Activated T-helper 1 cell treated with anti-CD3 and anti-CD28 coated beads, Interleukin-12 subunit alpha, Interleukin-12 subunit beta, Interleukin-2, Interleukin-4 antibody, amounts not matched to agents 30 ng/mL and 10 ng/mL and 1 ng/mL, durations not matched to agents 14 hours and 24 hours and 36 hours (primary cell): Measurements from ENCODE around the gene ITGB5. TPM values are rescaled to one million over a fixed set of nuclear protein-coding genes. Genes with fewer than 3 reads are reported as not detected.
"Not testable (repeated sequence)": the region's sequence is repeated elsewhere in the genome, so short reads cannot be mapped to it uniquely, and the experiment has no call there.

Source experiments
- DNase-seq: peaks from one replicate; pipeline ENCODE4 v3.0.0; 2021; ENCODE audit warnings: low spot score
- H3K27ac Mint-ChIP-seq: one replicate; pipeline ENCODE4 v1.8.0; 2021; ENCODE audit warnings: mild to moderate bottlenecking, mixed read lengths
- H3K27me3 Mint-ChIP-seq: one replicate; pipeline ENCODE4 v1.8.0; 2022; ENCODE audit warnings: mild to moderate bottlenecking, moderate library complexity, mixed read lengths; ENCODE audit not compliant: insufficient read depth
- H3K36me3 Mint-ChIP-seq: one replicate; pipeline ENCODE4 v1.8.0; 2021; ENCODE audit warnings: low read depth, mixed read lengths
- H3K4me1 Mint-ChIP-seq: one replicate; pipeline ENCODE4 v1.8.0; 2021; ENCODE audit warnings: low read depth, mixed read lengths
- H3K4me3 Mint-ChIP-seq: one replicate; pipeline ENCODE4 v1.8.0; 2021; ENCODE audit warnings: mild to moderate bottlenecking, moderate library complexity, mixed read lengths
- H3K9me3 Mint-ChIP-seq: one replicate; pipeline ENCODE4 v1.8.0; 2021; ENCODE audit warnings: mixed read lengths
- intact Hi-C: fragments of 100-400 bp; cut with micrococcal nuclease; formaldehyde crosslinking; loops from one replicate; pipeline ENCODE4 v1.15.1; 2024
- total RNA-seq: library from RNA; stranded (reverse); gene quantifications from 2 replicates; pipeline ENCODE4 v1.2.3, GENCODE V29; 2022

The ITGB5 gene
- total RNA-seq, 1 donor from 2014 or later: 2.2 TPM

GRCh38 chr3:124759666-124760401 lies 127.3 kb downstream of the ITGB5 start:
- no peak for DNase-seq
- intact Hi-C loops: loop anchor here (2.0 to 10.0 kb wide), 3 partner anchors 445 to 837 kb away; partner anchors contain the start of gene OSBPL11
- no peak overlapping the region for H3K4me3 Mint-ChIP-seq
- no peak overlapping the region for H3K27ac Mint-ChIP-seq
- H3K9me3 Mint-ChIP-seq: no peaks in the 10 kb centered on the region
- peaks cover 4% of the 10 kb centered on the region for H3K27me3 Mint-ChIP-seq
- no peaks in the 10 kb centered on the region for H3K36me3 Mint-ChIP-seq
- peaks cover 22% of the 10 kb centered on the region for H3K4me1 Mint-ChIP-seq

DNA sequence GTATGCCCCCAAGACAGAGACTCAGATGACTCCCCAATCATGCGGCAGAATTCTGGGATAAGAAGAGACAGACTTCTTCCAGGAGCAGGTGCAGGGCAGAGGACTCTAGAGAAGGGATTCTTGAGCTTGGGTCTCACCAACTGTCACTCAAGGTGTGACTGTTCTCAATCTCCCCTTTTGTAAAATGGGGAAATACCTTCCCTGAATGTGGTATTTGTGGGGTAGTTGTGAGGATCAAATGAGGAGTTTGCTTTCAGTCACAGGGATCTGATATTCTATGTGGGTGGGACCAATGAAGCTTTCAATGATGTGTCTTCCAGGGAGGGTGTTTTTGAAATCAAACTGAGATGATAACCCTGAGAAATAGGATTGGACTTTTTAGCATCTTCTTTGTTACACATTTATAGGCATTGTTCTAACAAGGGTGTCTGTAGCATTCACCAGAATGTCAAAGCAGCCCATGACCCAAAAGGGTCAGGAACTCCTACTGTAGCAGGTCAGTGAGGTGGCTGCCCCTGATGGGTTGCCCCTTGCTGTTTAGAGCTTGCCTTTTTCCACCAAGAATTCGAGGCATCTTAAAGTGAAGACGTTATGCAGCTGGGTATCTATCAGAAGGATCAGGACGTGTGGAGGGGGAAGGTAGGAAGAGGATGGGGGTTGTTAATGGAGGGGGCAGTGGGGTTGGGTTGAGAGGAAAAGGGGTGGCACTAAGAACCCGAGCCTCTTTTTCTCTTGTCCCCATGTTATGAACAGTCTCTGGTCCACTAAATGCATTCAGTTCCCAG lies 128.1 kb downstream of the ITGB5 start:
- intact Hi-C loops: no loop called here
- no peak overlapping the region for H3K27ac Mint-ChIP-seq
- peaks cover 22% of the 10 kb centered on the region for H3K4me1 Mint-ChIP-seq
- H3K9me3 Mint-ChIP-seq: no peaks in the 10 kb centered on the region
- H3K36me3 Mint-ChIP-seq: no peaks in the 10 kb centered on the region
- DNase-seq: no peak
- H3K27me3 Mint-ChIP-seq: peaks cover 4% of the 10 kb centered on the region
- H3K4me3 Mint-ChIP-seq: no peak overlapping the region

- H3K27ac Mint-ChIP-seq, intact Hi-C loops, DNase-seq, H3K36me3 Mint-ChIP-seq, H3K27me3 Mint-ChIP-seq, H3K9me3 Mint-ChIP-seq, H3K4me3 Mint-ChIP-seq: not testable (repeated sequence)
- H3K4me1 Mint-ChIP-seq: peaks cover 22% of the 10 kb centered on the region
These were observed 129.2 kb downstream of the ITGB5 start for GRCh38 chr3:124757926-124758325.

- Mint-ChIP-seq H3K27ac (no peak overlapping the region), H3K27me3 (no peaks in the 10 kb centered on the region), H3K4me1 (no peaks in the 10 kb centered on the region), H3K36me3 (peaks cover 2% of the 10 kb centered on the region), H3K9me3 (no peaks in the 10 kb centered on the region), H3K4me3 (no peak overlapping the region)
- no peak for DNase-seq
- intact Hi-C loops: no loop called here
These were observed 135.1 kb downstream of the ITGB5 start for GRCh38 chr3:124752051-124752450.

DNA sequence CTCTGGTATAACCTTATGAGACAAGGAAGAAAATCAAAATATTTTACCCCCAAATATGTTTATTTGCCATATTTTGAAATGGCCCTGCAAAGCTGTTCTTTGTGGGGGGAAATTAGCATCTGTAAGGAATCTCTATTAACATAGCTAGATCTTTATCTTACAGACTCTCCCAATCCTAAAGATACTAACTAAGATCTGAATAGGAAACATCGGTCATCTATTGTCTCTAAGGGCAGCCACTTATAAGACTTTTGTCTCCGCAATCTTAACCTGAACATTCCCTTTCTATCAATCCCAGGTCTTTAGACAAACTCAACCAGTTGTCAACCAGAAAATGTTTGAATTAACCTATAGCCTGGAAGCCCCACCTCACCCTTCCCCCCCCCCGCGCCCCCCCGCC lies 135.7 kb downstream of the ITGB5 start:
- no peak overlapping the region for H3K4me3 Mint-ChIP-seq
- H3K9me3 Mint-ChIP-seq: no peaks in the 10 kb centered on the region
- no peaks in the 10 kb centered on the region for H3K27me3 Mint-ChIP-seq
- peaks cover 3% of the 10 kb centered on the region for H3K36me3 Mint-ChIP-seq
- intact Hi-C loops: no loop called here
- no peak for DNase-seq
- H3K4me1 Mint-ChIP-seq: no peaks in the 10 kb centered on the region
- H3K27ac Mint-ChIP-seq: no peak overlapping the region

GRCh38 chr3:124749877-124750276 lies 137.3 kb downstream of the ITGB5 start:
- H3K27me3 Mint-ChIP-seq, H3K4me3 Mint-ChIP-seq, intact Hi-C loops, H3K4me1 Mint-ChIP-seq, DNase-seq, H3K36me3 Mint-ChIP-seq, H3K9me3 Mint-ChIP-seq, H3K27ac Mint-ChIP-seq: not testable (repeated sequence)

GRCh38 chr3:124748560-124749198 lies 138.5 kb downstream of the ITGB5 start:
- peaks cover 14% of the 10 kb centered on the region for H3K36me3 Mint-ChIP-seq

DNA sequence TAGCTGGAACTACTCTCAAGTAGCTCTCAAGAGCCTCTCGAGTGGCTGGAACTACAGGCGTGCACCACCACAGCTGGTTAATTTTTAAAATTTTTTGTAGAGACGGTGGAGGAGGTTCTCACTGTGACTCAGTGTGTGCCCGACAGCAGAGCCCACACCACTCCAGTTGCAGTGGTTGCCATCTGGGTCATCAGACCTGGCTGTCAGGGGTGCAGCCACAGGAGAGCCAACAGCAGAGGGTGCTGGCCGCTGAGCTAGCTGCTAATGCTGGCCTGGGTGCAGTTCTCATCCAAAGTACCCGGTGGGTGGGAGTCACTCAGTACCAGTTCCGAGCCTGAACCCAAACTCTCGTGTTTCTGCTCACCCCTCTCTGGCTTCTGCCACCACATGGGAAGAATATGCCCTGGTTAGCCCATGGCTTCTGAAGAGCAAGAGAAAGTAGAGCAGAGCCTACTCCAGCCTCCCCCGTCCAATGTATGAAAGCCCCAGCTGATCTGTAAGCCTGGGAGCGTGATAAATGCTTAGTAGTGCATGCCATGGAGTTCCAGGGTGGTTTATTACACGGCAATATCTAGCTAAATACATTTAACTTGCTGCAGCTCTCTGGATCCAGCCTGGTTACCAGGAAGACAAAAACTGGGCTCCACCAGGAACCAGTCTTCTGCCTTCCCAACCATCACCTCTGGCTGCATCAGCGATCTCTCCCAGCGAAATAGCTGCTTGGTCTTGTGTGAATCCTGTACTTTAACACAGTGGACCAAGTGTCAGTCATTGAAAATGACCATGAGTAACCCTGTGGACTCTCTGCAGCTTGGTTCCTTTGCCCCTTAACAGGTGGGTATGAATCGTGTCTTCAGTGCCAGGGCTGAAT lies 139.8 kb downstream of the ITGB5 start:
- Mint-ChIP-seq H3K27ac (no peak overlapping the region), H3K27me3 (no peaks in the 10 kb centered on the region), H3K4me3 (no peak overlapping the region), H3K36me3 (peaks cover 20% of the 10 kb centered on the region), H3K9me3 (no peaks in the 10 kb centered on the region), H3K4me1 (no peaks in the 10 kb centered on the region)
- DNase-seq: no peak
- intact Hi-C loops: no loop called here

More at GRCh38 chr3:124748560-124749198, 138.5 kb downstream of the ITGB5 start:
- no peaks in the 10 kb centered on the region for H3K9me3 Mint-ChIP-seq
- no peak overlapping the region for H3K4me3 Mint-ChIP-seq
- H3K27me3 Mint-ChIP-seq: no peaks in the 10 kb centered on the region
- intact Hi-C loops: no loop called here
- no peaks in the 10 kb centered on the region for H3K4me1 Mint-ChIP-seq
- DNase-seq: no peak
- no peak overlapping the region for H3K27ac Mint-ChIP-seq

GRCh38 chr3:124745756-124746155 lies 141.4 kb downstream of the ITGB5 start:
- no peak overlapping the region for H3K4me3 Mint-ChIP-seq

GRCh38 chr3:124741027-124741426 lies 146.1 kb downstream of the ITGB5 start:
- intact Hi-C loops: no loop called here
- Mint-ChIP-seq H3K4me1 (peaks cover 13% of the 10 kb centered on the region), H3K27me3 (no peaks in the 10 kb centered on the region), H3K27ac (no peak overlapping the region), H3K4me3 (no peak overlapping the region), H3K36me3 (peaks cover 42% of the 10 kb centered on the region), H3K9me3 (no peaks in the 10 kb centered on the region)
- DNase-seq: no peak

More at GRCh38 chr3:124745756-124746155, 141.4 kb downstream of the ITGB5 start:
- no peaks in the 10 kb centered on the region for H3K9me3 Mint-ChIP-seq
- no peaks in the 10 kb centered on the region for H3K4me1 Mint-ChIP-seq
- intact Hi-C loops: no loop called here
- H3K27ac Mint-ChIP-seq: no peak overlapping the region
- H3K27me3 Mint-ChIP-seq: no peaks in the 10 kb centered on the region
- H3K36me3 Mint-ChIP-seq: peaks cover 29% of the 10 kb centered on the region
- DNase-seq: no peak

- H3K4me3 Mint-ChIP-seq: peak overlapping the region; percentile 100
- H3K9me3 Mint-ChIP-seq: no peaks in the 10 kb centered on the region
- H3K27ac Mint-ChIP-seq: no peak overlapping the region
- H3K27me3 Mint-ChIP-seq: peaks cover 13% of the 10 kb centered on the region
- intact Hi-C loops: loop anchor here (2.0 to 10.0 kb wide), 7 partner anchors 79 to 1186 kb away; partner anchors contain the start of genes HACD2, OSBPL11 and ZNF148
- peaks cover 41% of the 10 kb centered on the region for H3K4me1 Mint-ChIP-seq
- peaks cover 17% of the 10 kb centered on the region for H3K36me3 Mint-ChIP-seq
- DNase-seq: no peak
These were observed 155.4 kb downstream of the ITGB5 start for GRCh38 chr3:124731760-124732159.

DNA sequence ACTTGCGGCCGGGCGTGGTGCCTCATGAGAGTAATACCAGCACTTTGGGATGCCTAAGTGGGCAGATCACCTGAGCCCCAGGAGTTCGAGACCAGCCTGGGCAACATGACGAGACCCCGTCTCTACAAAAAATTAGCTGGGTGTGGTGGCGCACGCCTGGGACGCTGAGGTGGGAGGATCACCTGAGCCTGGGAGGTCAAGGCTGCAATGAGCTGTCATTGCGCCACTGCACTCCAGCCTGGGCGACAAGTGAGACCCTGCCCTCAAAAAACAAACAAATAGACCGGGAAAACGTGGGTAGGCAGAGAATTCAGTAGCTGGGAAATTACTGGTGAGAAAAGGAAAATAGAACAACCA lies 156.2 kb downstream of the ITGB5 start:
- peak overlapping the region; percentile 100 for H3K27ac Mint-ChIP-seq
- no peaks in the 10 kb centered on the region for H3K9me3 Mint-ChIP-seq
- H3K4me3 Mint-ChIP-seq: peak overlapping the region; percentile 100
- H3K36me3 Mint-ChIP-seq: peaks cover 17% of the 10 kb centered on the region
- H3K4me1 Mint-ChIP-seq: peaks cover 41% of the 10 kb centered on the region
- intact Hi-C loops: loop anchor here (2.0 to 10.0 kb wide), 7 partner anchors 79 to 1186 kb away; partner anchors contain the start of genes HACD2, OSBPL11 and ZNF148
- H3K27me3 Mint-ChIP-seq: peaks cover 17% of the 10 kb centered on the region
- DNase-seq: no peak
